ENCODE results near the gene EME2. TPM values are rescaled to one million over a fixed set of nuclear protein-coding genes. Genes with fewer than 3 reads are reported as not detected.

EME2 gene
- total and polyA plus RNA-seq, 2 experiments from 2014 or later: 4.1 to 15.0 TPM

GRCh38 chr16:1822801-1823200 is 50.2 kb downstream of the EME2 start:
- Mint-ChIP-seq H3K27me3 (ENCODE audit: insufficient read depth, low read depth, poor library complexity) (peaks cover 16% of the 10 kb centered on the region), H3K36me3 (ENCODE audit: low read depth) (peaks cover 2% of the 10 kb centered on the region; the same call in 1 of the 3 replicates), H3K27ac (no peak overlapping the region), H3K4me3 (no peak overlapping the region), H3K9me3 (peaks cover 3% of the 10 kb centered on the region; the same call in 1 of the 3 replicates), H3K4me1 (peaks cover 3% of the 10 kb centered on the region)
- Histone ChIP-seq H2AFZ (no peak overlapping the region), H3K36me3 (ENCODE audit: insufficient read depth) (no peaks in the 10 kb centered on the region), H3K4me3 (no peak overlapping the region), H3K27ac (ENCODE audit: low read depth) (no peak overlapping the region), H3K27me3 (ENCODE audit: insufficient read depth) (no peaks in the 10 kb centered on the region), H3F3A (replicated peaks; ENCODE audit: low read depth) (0 out of 2 replicates have a peak, but pooled peaks cover 6% of the 10 kb centered on the region), H4K20me1 (replicated peaks; ENCODE audit: insufficient read depth) (no peaks in the 10 kb centered on the region; the same call in 1 of the 2 replicates), H3K9me2 (ENCODE audit: insufficient read depth) (no peaks in the 10 kb centered on the region), H3K79me2 (replicated peaks; ENCODE audit: insufficient read depth) (peaks cover 12% of the 10 kb centered on the region), H3K4me1 (ENCODE audit: insufficient read depth) (peaks cover 2% of the 10 kb centered on the region), H3K4me2 (no peak overlapping the region)
- TF ChIP-seq CTCF (conservative IDR thresholded peaks at IDR 0.05; ENCODE audit: low read depth in 2 of 2) (no peak), ZNF114 (CRISPR knock-in tag; IDR thresholded peaks at IDR 0.05) (no peak), EZH2phosphoT487 (IDR thresholded peaks at IDR 0.05; ENCODE audit: unreplicated experiment) (no peak), STAT1 (IDR thresholded peaks at IDR 0.05; ENCODE audit: unreplicated experiment) (no peak), ZNF462 (CRISPR knock-in tag; IDR thresholded peaks at IDR 0.05) (no peak), JUNB (IDR thresholded peaks at IDR 0.05; ENCODE audit: unreplicated experiment) (no peak), ZNF331 (CRISPR knock-in tag; IDR thresholded peaks at IDR 0.05; ENCODE audit: low read depth) (no peak), CREB1 (CRISPR knock-in tag; IDR thresholded peaks at IDR 0.05; ENCODE audit: low read depth) (no peak), ETS1 (IDR thresholded peaks at IDR 0.05) (no peak), NANOG (IDR thresholded peaks at IDR 0.05; ENCODE audit: borderline replicate concordance) (no peak), EZH2 (IDR thresholded peaks at IDR 0.05; ENCODE audit: low read depth, unreplicated experiment) (no peak), REST (IDR thresholded peaks at IDR 0.05; ENCODE audit: unreplicated experiment) (no peak), POLR2AphosphoS5 (IDR thresholded peaks at IDR 0.05; ENCODE audit: low read depth) (no peak)
- ATAC-seq (no peak), DNase-seq (ENCODE audit: low spot score) (no peak)

Data from GM23338 (cell line).